HFFc6 (cell line): ENCODE data around the gene LPGAT1. TPM values are rescaled to one million over a fixed set of nuclear protein-coding genes. Genes with fewer than 3 reads are reported as not detected.

Source experiments
- DNase-seq: peaks from one replicate; pipeline ENCODE4 v3.0.0-alpha.2; 2018
- H3K27ac Mint-ChIP-seq: 2 replicates; pipeline ENCODE4 v1.8.0; 2020; ENCODE audit warnings: mild to moderate bottlenecking, mixed read lengths
- H3K27me3 Mint-ChIP-seq: 2 replicates; pipeline ENCODE4 v1.8.0; 2021; ENCODE audit warnings: mild to moderate bottlenecking, moderate library complexity, mixed read lengths; ENCODE audit not compliant: insufficient read depth
- H3K36me3 Mint-ChIP-seq: 2 replicates; pipeline ENCODE4 v1.8.0; 2021; ENCODE audit warnings: low read depth, mixed read lengths
- H3K4me1 Mint-ChIP-seq: 2 replicates; pipeline ENCODE4 v1.8.0; 2020; ENCODE audit warnings: low read depth, mixed read lengths
- H3K4me3 Mint-ChIP-seq: 2 replicates; pipeline ENCODE4 v1.8.0; 2020; ENCODE audit warnings: mild to moderate bottlenecking, moderate library complexity, mixed read lengths
- H3K9me3 Mint-ChIP-seq: 2 replicates; pipeline ENCODE4 v1.8.0; 2020; ENCODE audit warnings: mild to moderate bottlenecking, mixed read lengths
- total RNA-seq, 6 experiments: library from RNA; stranded (reverse); fragmentation: NEBNext Ultra II Directional; extraction: Animal tissue kit (Norgen Biotek cat#: 25700); gene quantifications; 2 replicates in 1 of 6; 3 replicates in 5 of 6; pipeline ENCODE4 v1.2.3, GENCODE V29; 2021
- TF ChIP-seq, protein P1 (sequence below): fragments of 200-600 bp; sonication (generic); IDR thresholded peaks from 2 replicates; pipeline ENCODE4 v1.5.0; 2021; ENCODE audit warnings: antibody characterized with exemption, mild to moderate bottlenecking

LPGAT1 gene
- total RNA-seq, 6 experiments from 2014 or later: 36.4 to 50.4 (median 44.9) TPM

- no peak overlapping the region for H3K4me3 Mint-ChIP-seq
- TF ChIP-seq, protein P1, sequence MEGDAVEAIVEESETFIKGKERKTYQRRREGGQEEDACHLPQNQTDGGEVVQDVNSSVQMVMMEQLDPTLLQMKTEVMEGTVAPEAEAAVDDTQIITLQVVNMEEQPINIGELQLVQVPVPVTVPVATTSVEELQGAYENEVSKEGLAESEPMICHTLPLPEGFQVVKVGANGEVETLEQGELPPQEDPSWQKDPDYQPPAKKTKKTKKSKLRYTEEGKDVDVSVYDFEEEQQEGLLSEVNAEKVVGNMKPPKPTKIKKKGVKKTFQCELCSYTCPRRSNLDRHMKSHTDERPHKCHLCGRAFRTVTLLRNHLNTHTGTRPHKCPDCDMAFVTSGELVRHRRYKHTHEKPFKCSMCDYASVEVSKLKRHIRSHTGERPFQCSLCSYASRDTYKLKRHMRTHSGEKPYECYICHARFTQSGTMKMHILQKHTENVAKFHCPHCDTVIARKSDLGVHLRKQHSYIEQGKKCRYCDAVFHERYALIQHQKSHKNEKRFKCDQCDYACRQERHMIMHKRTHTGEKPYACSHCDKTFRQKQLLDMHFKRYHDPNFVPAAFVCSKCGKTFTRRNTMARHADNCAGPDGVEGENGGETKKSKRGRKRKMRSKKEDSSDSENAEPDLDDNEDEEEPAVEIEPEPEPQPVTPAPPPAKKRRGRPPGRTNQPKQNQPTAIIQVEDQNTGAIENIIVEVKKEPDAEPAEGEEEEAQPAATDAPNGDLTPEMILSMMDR: no peak
- peaks cover 7% of the 10 kb centered on the region; the same call in 1 of the 2 replicates for H3K36me3 Mint-ChIP-seq
- H3K27me3 Mint-ChIP-seq: no peaks in the 10 kb centered on the region; the same call in 1 of the 2 replicates
- H3K4me1 Mint-ChIP-seq: peaks cover 48% of the 10 kb centered on the region
- H3K9me3 Mint-ChIP-seq: no peaks in the 10 kb centered on the region
- DNase-seq: no peak
- H3K27ac Mint-ChIP-seq: no peak overlapping the region
Observed at GRCh38 chr1:211827051-211827450, 3.5 kb downstream of the LPGAT1 start.

GRCh38 chr1:211825980-211826379 lies 4.6 kb downstream of the LPGAT1 start:
- Mint-ChIP-seq H3K9me3 (no peaks in the 10 kb centered on the region), H3K27ac (peak overlapping the region; percentile 69), H3K36me3 (peaks cover 7% of the 10 kb centered on the region; the same call in 1 of the 2 replicates), H3K27me3 (no peaks in the 10 kb centered on the region; the same call in 1 of the 2 replicates), H3K4me1 (peaks cover 42% of the 10 kb centered on the region), H3K4me3 (peak overlapping the region; percentile 36)
- peak; percentile 66 for DNase-seq
- TF ChIP-seq, protein P1: no peak

GRCh38 chr1:211822677-211823407 lies 7.7 kb downstream of the LPGAT1 start:
- TF ChIP-seq, protein P1: no peak
- peaks cover 7% of the 10 kb centered on the region; the same call in 1 of the 2 replicates for H3K36me3 Mint-ChIP-seq
- H3K27me3 Mint-ChIP-seq: no peaks in the 10 kb centered on the region; the same call in 1 of the 2 replicates
- DNase-seq: no peak
- H3K9me3 Mint-ChIP-seq: no peaks in the 10 kb centered on the region
- no peak overlapping the region for H3K27ac Mint-ChIP-seq
- no peak overlapping the region for H3K4me3 Mint-ChIP-seq
- peaks cover 21% of the 10 kb centered on the region for H3K4me1 Mint-ChIP-seq

DNA sequence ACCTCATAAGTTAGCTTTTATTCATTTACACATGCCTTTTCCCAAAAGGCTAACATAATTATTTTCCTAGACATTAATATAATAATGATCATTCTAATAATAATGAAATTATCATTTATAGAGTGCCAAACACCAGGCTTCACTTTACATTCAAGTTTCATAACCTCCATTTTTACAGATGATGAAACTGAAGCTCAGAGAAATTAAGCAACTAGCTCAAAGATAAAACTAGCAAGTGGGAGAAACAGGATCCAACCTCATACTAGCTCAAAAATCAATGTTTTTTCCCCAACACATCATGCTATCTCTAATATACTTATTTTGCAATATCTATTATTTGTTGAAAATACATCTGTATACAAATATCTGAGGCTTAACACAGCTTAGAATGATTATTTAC lies 14.0 kb downstream of the LPGAT1 start:
- Mint-ChIP-seq H3K9me3 (no peaks in the 10 kb centered on the region), H3K36me3 (peaks cover 13% of the 10 kb centered on the region; the same call in 1 of the 2 replicates), H3K4me3 (no peak overlapping the region), H3K27me3 (0 out of 2 replicates have a peak, but pooled peaks cover 2% of the 10 kb centered on the region), H3K27ac (no peak overlapping the region), H3K4me1 (no peaks in the 10 kb centered on the region)
- no peak for DNase-seq
- TF ChIP-seq, protein P1: no peak

DNA sequence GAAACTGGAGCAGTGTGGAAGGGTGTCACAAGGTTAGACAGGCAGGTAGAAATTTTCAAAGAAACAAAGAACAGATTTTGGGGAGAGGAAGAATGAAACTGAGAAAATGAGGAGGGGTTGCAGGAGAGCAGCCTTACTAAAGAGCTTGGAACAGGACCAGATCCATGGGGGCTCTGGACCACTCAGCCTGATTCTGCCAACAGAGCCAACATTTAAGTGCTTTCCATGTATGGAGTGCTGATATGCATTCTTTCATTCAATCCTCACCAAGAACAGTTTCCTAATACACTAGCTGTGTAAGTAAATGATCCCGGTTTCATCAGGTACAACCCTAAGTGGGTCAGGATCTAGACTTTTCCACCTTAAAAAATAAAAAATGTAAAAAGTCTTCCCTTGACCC lies 16.2 kb downstream of the LPGAT1 start:
- DNase-seq: no peak
- no peaks in the 10 kb centered on the region for H3K9me3 Mint-ChIP-seq
- H3K4me3 Mint-ChIP-seq: no peak overlapping the region
- H3K27ac Mint-ChIP-seq: no peak overlapping the region
- H3K27me3 Mint-ChIP-seq: 0 out of 2 replicates have a peak, but pooled peaks cover 2% of the 10 kb centered on the region
- H3K4me1 Mint-ChIP-seq: peaks cover 7% of the 10 kb centered on the region
- peaks cover 26% of the 10 kb centered on the region for H3K36me3 Mint-ChIP-seq
- TF ChIP-seq, protein P1: no peak
